ENCODE measurements around the gene MKS1.
A peak's percentile ranks its signal among the peaks of the same experiment; 100 is the strongest.

The MKS1 gene

GRCh38 chr17:58195518-58196123 lies 23.4 kb downstream of the MKS1 start:
- no peak for DNase-seq

GRCh38 chr17:58193641-58194255 lies 25.3 kb downstream of the MKS1 start:
- no peak for DNase-seq

GRCh38 chr17:58192612-58193011 lies 26.4 kb downstream of the MKS1 start, which contains the start of gene EPX:
Gene EPX (plus strand): TSS chr17:58192726. CDS start chr17:58192847, 121 bp downstream.
- no peak for DNase-seq

GRCh38 chr17:58191241-58191896 lies 27.7 kb downstream of the MKS1 start:
- no peak for DNase-seq

GRCh38 chr17:58189436-58190146 lies 29.5 kb downstream of the MKS1 start:
- DNase-seq, result no peak

GRCh38 chr17:58187675-58188074 lies 31.4 kb downstream of the MKS1 start:
- DNase-seq, result no peak

- no peak for DNase-seq
Observed at GRCh38 chr17:58187063-58187462, 32.0 kb downstream of the MKS1 start.

- DNase-seq, result no peak
Observed at GRCh38 chr17:58186591-58186990, 32.5 kb downstream of the MKS1 start.

GRCh38 chr17:58184986-58185761 lies 33.9 kb downstream of the MKS1 start:
- no peak for DNase-seq

- DNase-seq, result no peak
Observed at GRCh38 chr17:58184308-58184985, 34.6 kb downstream of the MKS1 start.

- DNase-seq, result no peak
Observed at GRCh38 chr17:58183514-58183913, 35.5 kb downstream of the MKS1 start.

- no peak for DNase-seq
Observed at GRCh38 chr17:58181796-58182195, 37.3 kb downstream of the MKS1 start.

GRCh38 chr17:58176200-58176599 lies 42.9 kb downstream of the MKS1 start:
- no peak for DNase-seq

- DNase-seq, result no peak
Observed at GRCh38 chr17:58174871-58175270, 44.2 kb downstream of the MKS1 start.

- peak; percentile 6 for DNase-seq
Observed at GRCh38 chr17:58172369-58173071, 46.5 kb downstream of the MKS1 start.

- no peak for DNase-seq
Observed at GRCh38 chr17:58170622-58171021, 48.4 kb downstream of the MKS1 start.

GRCh38 chr17:58166682-58167081 lies 52.4 kb downstream of the MKS1 start, which contains the start of gene OR4D2:
Gene OR4D2 (plus strand): TSS chr17:58166982. CDS start chr17:58169656, 2,674 bp downstream.
- DNase-seq, result no peak

GRCh38 chr17:58165981-58166380 lies 53.1 kb downstream of the MKS1 start:
- DNase-seq, result no peak

- no peak for DNase-seq
Observed at GRCh38 chr17:58161566-58161965, 57.5 kb downstream of the MKS1 start.

- no peak for DNase-seq
Observed at GRCh38 chr17:58158181-58158580, 60.9 kb downstream of the MKS1 start.

Measured in activated T-cell treated with anti-CD3 and anti-CD28 coated beads for 4 hours (primary cell).